WTC11 (cell line): Measurements from ENCODE around the gene CLDN20. TPM values are rescaled to one million over a fixed set of nuclear protein-coding genes. Genes with fewer than 3 reads are reported as not detected.

ENCODE experiments used
- ATAC-seq: fragments of 200-7000 bp; cut with Tn5 transposase; 2 replicates; pipeline ENCODE4 v1.10.0; 2021; ENCODE audit warnings: mild to moderate bottlenecking, moderate library complexity
- CTCF ChIA-PET: fragments of 300-600 bp; sonication (Branson Sonifier 250); formaldehyde crosslinking; loops from one replicate; lab custom pipeline; 2021; ENCODE audit warnings: antibody characterized with exemption; lab: Charles Lee
- POLR2A ChIA-PET: fragments of 350-600 bp; sonication (Branson Sonifier 250); formaldehyde crosslinking; loops from one replicate; lab custom pipeline; 2021; ENCODE audit warnings: antibody characterized with exemption; lab: Charles Lee
- DNase-seq: peaks from one replicate; pipeline ENCODE4 v3.0.0; 2021; ENCODE audit warnings: low spot score
- H3K27ac Mint-ChIP-seq: 2 replicates; pipeline ENCODE4 v1.8.0; 2021; ENCODE audit warnings: mixed read lengths
- H3K27me3 Mint-ChIP-seq: 2 replicates; pipeline ENCODE4 v1.8.0; 2021; ENCODE audit warnings: low read depth, mild to moderate bottlenecking, moderate library complexity, mixed read lengths
- H3K36me3 Mint-ChIP-seq: 2 replicates; pipeline ENCODE4 v1.8.0; 2021; ENCODE audit warnings: mixed read lengths
- H3K4me1 Mint-ChIP-seq: 2 replicates; pipeline ENCODE4 v1.8.0; 2022; ENCODE audit warnings: mixed read lengths
- H3K4me3 Mint-ChIP-seq: 2 replicates; pipeline ENCODE4 v1.8.0; 2021; ENCODE audit warnings: mild to moderate bottlenecking, moderate library complexity, mixed read lengths
- H3K9me3 Mint-ChIP-seq: 2 replicates; pipeline ENCODE4 v1.8.0; 2021; ENCODE audit warnings: mixed read lengths
- CBFB ChIP-seq: sonication (generic); formaldehyde crosslinking; IDR thresholded peaks from 2 replicates; pipeline ENCODE4 v1.8.1; 2022; ENCODE audit warnings: mild to moderate bottlenecking, low read depth, missing genetic modification reagents
- ELF4 ChIP-seq: sonication (generic); formaldehyde crosslinking; IDR thresholded peaks from 2 replicates; pipeline ENCODE4 v1.8.1; 2022; ENCODE audit warnings: low read depth, mild to moderate bottlenecking, moderate library complexity, missing genetic modification reagents
- JUN ChIP-seq: sonication (generic); formaldehyde crosslinking; IDR thresholded peaks from 2 replicates; pipeline ENCODE4 v1.8.0; 2023; ENCODE audit warnings: mild to moderate bottlenecking, missing genetic modification reagents
- MYBL2 ChIP-seq: sonication (generic); formaldehyde crosslinking; IDR thresholded peaks from 2 replicates; pipeline ENCODE4 v1.8.1; 2023; ENCODE audit warnings: mild to moderate bottlenecking, moderate library complexity, missing genetic modification reagents
- RELA ChIP-seq: sonication (generic); formaldehyde crosslinking; IDR thresholded peaks from 2 replicates; pipeline ENCODE4 v1.8.1; 2022; ENCODE audit warnings: missing genetic modification reagents, mild to moderate bottlenecking, borderline replicate concordance
- RORB ChIP-seq: fragments of 250-450 bp; sonication (Bioruptor Pico); IDR thresholded peaks from 2 replicates; pipeline ENCODE4 v1.9.0; 2021; ENCODE audit warnings: mild to moderate bottlenecking
- SMAD4 ChIP-seq: sonication (generic); formaldehyde crosslinking; IDR thresholded peaks from 2 replicates; pipeline ENCODE4 v1.8.0; 2022; ENCODE audit warnings: mild to moderate bottlenecking, missing genetic modification reagents
- SP1 ChIP-seq: sonication (generic); formaldehyde crosslinking; conservative IDR thresholded peaks from 2 replicates; pipeline ENCODE4 v1.8.1; 2022; ENCODE audit warnings: missing genetic modification reagents
- TCF7 ChIP-seq: sonication (generic); formaldehyde crosslinking; IDR thresholded peaks from 2 replicates; pipeline ENCODE4 v1.8.0; 2022; ENCODE audit warnings: mild to moderate bottlenecking, low read depth, missing genetic modification reagents, moderate library complexity
- ZNF423 ChIP-seq: fragments of 250-450 bp; sonication (Bioruptor Pico); IDR thresholded peaks from 2 replicates; pipeline ENCODE4 v2.1.2; 2022; ENCODE audit warnings: mild to moderate bottlenecking, moderate library complexity
- total RNA-seq: library from RNA; stranded (reverse); gene quantifications from 3 replicates; pipeline ENCODE4 v1.2.3, GENCODE V29; 2021
- TF ChIP-seq, protein P1 (sequence below): sonication (generic); formaldehyde crosslinking; IDR thresholded peaks from 2 replicates; pipeline ENCODE4 v1.8.1; 2023; ENCODE audit warnings: mild to moderate bottlenecking, missing genetic modification reagents, moderate library complexity
- TF ChIP-seq, protein P2 (sequence below): sonication (generic); formaldehyde crosslinking; IDR thresholded peaks from 2 replicates; pipeline ENCODE4 v1.8.1; 2023; ENCODE audit warnings: mild to moderate bottlenecking, missing genetic modification reagents, borderline replicate concordance
- TF ChIP-seq, protein P3 (sequence below): sonication (generic); formaldehyde crosslinking; IDR thresholded peaks from 2 replicates; pipeline ENCODE4 v1.8.0; 2022; ENCODE audit warnings: mild to moderate bottlenecking, missing genetic modification reagents
- TF ChIP-seq, protein P4 (sequence below): sonication (generic); formaldehyde crosslinking; IDR thresholded peaks from 2 replicates; pipeline ENCODE4 v1.8.1; 2022; ENCODE audit warnings: low read depth, missing genetic modification reagents, borderline replicate concordance
- TF ChIP-seq, protein P5 (sequence below): sonication (generic); formaldehyde crosslinking; IDR thresholded peaks from 2 replicates; pipeline ENCODE4 v1.8.1; 2022; ENCODE audit warnings: missing genetic modification reagents, borderline replicate concordance
- TF ChIP-seq, protein P6 (sequence below): fragments of 250-450 bp; sonication (Bioruptor Pico); conservative IDR thresholded peaks from 2 replicates; pipeline ENCODE4 v1.9.0; 2021; ENCODE audit warnings: mild to moderate bottlenecking
- TF ChIP-seq, protein P7 (sequence below): sonication (generic); formaldehyde crosslinking; IDR thresholded peaks from 2 replicates; pipeline ENCODE4 v1.8.0; 2022; ENCODE audit warnings: mild to moderate bottlenecking, missing genetic modification reagents
- TF ChIP-seq, protein P8 (sequence below): sonication (generic); formaldehyde crosslinking; IDR thresholded peaks from 2 replicates; pipeline ENCODE4 v1.8.1; 2023; ENCODE audit warnings: mild to moderate bottlenecking, missing genetic modification reagents
- TF ChIP-seq, protein P9 (sequence below): fragments of 250-450 bp; sonication (Bioruptor Pico); IDR thresholded peaks from 2 replicates; pipeline ENCODE4 v1.9.0; 2021; ENCODE audit warnings: moderate library complexity, mild to moderate bottlenecking, inconsistent platforms, borderline replicate concordance

The CLDN20 gene
- total RNA-seq, 1 experiment from 2014 or later: not detected

DNA sequence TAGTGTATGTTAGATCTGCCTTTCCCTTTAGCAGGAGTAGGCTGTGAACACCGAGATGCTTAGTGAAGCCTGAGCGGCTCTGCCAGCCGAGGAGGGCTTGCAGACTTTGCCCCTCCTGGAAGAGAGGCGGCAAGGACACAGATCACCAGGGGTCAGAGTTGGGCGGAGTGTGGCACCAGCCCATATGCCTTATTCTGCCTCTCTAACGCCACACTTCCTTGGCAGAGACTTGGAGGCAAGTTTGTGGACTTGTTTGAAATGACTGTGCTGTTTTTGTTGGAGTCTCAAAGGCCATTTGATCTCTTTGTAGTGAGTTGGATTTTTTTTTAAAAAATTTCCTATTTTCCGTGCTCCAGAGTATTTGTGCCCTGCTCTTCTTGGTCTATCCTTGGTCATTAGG, 44.5 kb upstream of the CLDN20 start (continued):
- TF ChIP-seq, protein P1, sequence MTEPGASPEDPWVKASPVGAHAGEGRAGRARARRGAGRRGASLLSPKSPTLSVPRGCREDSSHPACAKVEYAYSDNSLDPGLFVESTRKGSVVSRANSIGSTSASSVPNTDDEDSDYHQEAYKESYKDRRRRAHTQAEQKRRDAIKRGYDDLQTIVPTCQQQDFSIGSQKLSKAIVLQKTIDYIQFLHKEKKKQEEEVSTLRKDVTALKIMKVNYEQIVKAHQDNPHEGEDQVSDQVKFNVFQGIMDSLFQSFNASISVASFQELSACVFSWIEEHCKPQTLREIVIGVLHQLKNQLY (CRISPR knock-in tag): no peak
- TF ChIP-seq, all 79 proteins: peak for 0

DNA sequence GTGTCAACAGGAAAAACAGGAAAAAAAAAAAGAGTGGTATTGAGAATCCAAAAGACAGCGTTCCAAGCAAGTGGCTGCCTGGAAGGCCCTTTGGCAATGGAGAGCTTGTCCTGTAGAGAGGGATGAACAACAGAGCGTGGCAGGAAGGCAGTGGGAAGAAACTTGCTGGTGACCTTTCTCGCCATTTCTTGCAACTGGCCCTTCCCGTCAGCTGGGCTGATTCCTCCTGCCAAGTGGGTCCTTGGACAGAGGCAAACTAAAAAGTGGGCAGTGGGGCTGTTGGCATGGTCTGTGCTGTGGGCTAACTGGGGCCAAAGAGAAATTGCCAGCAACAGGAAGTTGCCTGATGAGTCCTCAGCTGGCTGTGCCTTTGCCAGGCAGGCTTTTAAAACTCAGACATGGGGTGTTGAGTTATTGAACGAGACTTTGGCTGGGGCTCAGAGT, 43.9 kb upstream of the CLDN20 start:
- H3K27ac Mint-ChIP-seq: no peak overlapping the region
- POLR2A ChIA-PET: no interaction called here
- no peaks in the 10 kb centered on the region for H3K9me3 Mint-ChIP-seq
- peaks cover 21% of the 10 kb centered on the region for H3K4me1 Mint-ChIP-seq
- no peaks in the 10 kb centered on the region for H3K36me3 Mint-ChIP-seq
- TF ChIP-seq RELA (CRISPR knock-in tag) (no peak), CBFB (CRISPR knock-in tag) (no peak), ELF4 (CRISPR knock-in tag) (no peak), MYBL2 (CRISPR knock-in tag) (no peak), ZNF423 (CRISPR knock-in tag) (no peak)
- TF ChIP-seq, protein P2, sequence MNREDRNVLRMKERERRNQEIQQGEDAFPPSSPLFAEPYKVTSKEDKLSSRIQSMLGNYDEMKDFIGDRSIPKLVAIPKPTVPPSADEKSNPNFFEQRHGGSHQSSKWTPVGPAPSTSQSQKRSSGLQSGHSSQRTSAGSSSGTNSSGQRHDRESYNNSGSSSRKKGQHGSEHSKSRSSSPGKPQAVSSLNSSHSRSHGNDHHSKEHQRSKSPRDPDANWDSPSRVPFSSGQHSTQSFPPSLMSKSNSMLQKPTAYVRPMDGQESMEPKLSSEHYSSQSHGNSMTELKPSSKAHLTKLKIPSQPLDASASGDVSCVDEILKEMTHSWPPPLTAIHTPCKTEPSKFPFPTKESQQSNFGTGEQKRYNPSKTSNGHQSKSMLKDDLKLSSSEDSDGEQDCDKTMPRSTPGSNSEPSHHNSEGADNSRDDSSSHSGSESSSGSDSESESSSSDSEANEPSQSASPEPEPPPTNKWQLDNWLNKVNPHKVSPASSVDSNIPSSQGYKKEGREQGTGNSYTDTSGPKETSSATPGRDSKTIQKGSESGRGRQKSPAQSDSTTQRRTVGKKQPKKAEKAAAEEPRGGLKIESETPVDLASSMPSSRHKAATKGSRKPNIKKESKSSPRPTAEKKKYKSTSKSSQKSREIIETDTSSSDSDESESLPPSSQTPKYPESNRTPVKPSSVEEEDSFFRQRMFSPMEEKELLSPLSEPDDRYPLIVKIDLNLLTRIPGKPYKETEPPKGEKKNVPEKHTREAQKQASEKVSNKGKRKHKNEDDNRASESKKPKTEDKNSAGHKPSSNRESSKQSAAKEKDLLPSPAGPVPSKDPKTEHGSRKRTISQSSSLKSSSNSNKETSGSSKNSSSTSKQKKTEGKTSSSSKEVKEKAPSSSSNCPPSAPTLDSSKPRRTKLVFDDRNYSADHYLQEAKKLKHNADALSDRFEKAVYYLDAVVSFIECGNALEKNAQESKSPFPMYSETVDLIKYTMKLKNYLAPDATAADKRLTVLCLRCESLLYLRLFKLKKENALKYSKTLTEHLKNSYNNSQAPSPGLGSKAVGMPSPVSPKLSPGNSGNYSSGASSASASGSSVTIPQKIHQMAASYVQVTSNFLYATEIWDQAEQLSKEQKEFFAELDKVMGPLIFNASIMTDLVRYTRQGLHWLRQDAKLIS: no peak
- no peak for ATAC-seq
- no peaks in the 10 kb centered on the region for H3K27me3 Mint-ChIP-seq
- CTCF ChIA-PET: no interaction called here
- H3K4me3 Mint-ChIP-seq: no peak overlapping the region
- no peak for DNase-seq

DNA sequence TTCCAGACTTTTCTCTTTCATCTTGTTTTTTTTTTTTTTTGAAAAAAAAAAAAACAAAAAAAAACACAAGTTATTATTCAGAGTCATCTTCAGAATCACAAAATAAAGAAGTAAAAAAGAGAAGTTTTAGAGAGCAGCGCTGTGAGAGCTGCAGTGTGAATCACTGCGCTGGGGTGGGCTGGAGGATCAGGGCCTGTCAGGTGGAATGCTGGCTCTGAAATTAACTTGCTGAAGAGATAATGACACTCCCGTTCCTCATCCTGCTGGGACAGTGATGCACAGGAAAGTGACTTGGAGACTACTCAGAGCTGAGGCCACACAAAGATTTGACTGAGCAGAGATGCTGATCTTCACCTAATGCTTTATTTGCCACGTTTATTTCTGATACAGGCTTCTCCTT, 42.7 kb upstream of the CLDN20 start:
- Mint-ChIP-seq H3K27me3 (no peaks in the 10 kb centered on the region), H3K36me3 (no peaks in the 10 kb centered on the region), H3K27ac (no peak overlapping the region; the same call in 1 of the 2 replicates), H3K4me3 (no peak overlapping the region), H3K4me1 (peaks cover 17% of the 10 kb centered on the region), H3K9me3 (no peaks in the 10 kb centered on the region)
- CTCF ChIA-PET: no interaction called here
- DNase-seq (no peak), ATAC-seq (no peak)
- POLR2A ChIA-PET: no interaction called here
- TF ChIP-seq, protein P3, sequence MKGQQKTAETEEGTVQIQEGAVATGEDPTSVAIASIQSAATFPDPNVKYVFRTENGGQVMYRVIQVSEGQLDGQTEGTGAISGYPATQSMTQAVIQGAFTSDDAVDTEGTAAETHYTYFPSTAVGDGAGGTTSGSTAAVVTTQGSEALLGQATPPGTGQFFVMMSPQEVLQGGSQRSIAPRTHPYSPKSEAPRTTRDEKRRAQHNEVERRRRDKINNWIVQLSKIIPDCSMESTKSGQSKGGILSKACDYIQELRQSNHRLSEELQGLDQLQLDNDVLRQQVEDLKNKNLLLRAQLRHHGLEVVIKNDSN (CRISPR knock-in tag): no peak
- no peak for TF ChIP-seq SP1 (CRISPR knock-in tag)
- TF ChIP-seq JUN (CRISPR knock-in tag): no peak
- TF ChIP-seq, protein P4, sequence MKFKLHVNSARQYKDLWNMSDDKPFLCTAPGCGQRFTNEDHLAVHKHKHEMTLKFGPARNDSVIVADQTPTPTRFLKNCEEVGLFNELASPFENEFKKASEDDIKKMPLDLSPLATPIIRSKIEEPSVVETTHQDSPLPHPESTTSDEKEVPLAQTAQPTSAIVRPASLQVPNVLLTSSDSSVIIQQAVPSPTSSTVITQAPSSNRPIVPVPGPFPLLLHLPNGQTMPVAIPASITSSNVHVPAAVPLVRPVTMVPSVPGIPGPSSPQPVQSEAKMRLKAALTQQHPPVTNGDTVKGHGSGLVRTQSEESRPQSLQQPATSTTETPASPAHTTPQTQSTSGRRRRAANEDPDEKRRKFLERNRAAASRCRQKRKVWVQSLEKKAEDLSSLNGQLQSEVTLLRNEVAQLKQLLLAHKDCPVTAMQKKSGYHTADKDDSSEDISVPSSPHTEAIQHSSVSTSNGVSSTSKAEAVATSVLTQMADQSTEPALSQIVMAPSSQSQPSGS: no peak
- TF ChIP-seq, protein P5, sequence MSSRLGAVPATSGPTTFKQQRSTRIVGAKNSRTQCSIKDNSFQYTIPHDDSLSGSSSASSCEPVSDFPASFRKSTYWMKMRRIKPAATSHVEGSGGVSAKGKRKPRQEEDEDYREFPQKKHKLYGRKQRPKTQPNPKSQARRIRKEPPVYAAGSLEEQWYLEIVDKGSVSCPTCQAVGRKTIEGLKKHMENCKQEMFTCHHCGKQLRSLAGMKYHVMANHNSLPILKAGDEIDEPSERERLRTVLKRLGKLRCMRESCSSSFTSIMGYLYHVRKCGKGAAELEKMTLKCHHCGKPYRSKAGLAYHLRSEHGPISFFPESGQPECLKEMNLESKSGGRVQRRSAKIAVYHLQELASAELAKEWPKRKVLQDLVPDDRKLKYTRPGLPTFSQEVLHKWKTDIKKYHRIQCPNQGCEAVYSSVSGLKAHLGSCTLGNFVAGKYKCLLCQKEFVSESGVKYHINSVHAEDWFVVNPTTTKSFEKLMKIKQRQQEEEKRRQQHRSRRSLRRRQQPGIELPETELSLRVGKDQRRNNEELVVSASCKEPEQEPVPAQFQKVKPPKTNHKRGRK (CRISPR knock-in tag): no peak
- TF ChIP-seq, protein P6, sequence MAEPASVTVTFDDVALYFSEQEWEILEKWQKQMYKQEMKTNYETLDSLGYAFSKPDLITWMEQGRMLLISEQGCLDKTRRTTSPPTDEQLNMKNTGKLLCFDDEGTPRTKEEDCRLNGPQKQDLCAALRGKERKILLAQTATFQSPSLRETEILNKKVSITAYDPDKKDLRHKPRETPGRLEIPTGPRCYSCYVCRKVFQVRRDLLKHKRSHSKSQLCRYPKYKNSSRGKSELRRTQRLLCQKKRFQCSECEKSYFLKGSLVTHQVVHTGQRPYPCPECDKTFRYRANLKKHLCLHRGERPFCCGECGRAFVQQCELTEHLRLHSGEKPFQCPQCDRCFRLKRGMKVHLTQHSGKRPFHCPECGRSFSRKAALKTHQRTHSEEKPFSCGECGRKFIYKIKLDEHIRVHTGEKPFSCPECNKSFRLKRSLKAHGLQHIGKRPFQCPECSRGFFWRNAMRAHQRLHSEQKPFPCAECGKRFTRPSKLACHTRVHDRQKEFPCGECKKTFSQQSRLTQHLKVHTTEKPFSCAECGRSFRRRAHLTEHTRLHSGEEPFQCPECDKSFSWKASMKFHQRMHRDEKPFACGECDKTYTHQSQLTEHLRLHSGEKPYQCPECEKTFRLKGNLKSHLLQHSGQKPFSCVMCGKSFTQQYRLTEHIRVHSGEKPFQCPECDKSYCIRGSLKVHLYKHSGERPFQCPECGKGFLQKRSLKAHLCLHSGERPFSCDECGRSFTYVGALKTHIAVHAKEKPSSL (CRISPR knock-in tag): no peak
- TF ChIP-seq, protein P7, sequence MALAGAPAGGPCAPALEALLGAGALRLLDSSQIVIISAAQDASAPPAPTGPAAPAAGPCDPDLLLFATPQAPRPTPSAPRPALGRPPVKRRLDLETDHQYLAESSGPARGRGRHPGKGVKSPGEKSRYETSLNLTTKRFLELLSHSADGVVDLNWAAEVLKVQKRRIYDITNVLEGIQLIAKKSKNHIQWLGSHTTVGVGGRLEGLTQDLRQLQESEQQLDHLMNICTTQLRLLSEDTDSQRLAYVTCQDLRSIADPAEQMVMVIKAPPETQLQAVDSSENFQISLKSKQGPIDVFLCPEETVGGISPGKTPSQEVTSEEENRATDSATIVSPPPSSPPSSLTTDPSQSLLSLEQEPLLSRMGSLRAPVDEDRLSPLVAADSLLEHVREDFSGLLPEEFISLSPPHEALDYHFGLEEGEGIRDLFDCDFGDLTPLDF (CRISPR knock-in tag): no peak
- TF ChIP-seq, protein P8, sequence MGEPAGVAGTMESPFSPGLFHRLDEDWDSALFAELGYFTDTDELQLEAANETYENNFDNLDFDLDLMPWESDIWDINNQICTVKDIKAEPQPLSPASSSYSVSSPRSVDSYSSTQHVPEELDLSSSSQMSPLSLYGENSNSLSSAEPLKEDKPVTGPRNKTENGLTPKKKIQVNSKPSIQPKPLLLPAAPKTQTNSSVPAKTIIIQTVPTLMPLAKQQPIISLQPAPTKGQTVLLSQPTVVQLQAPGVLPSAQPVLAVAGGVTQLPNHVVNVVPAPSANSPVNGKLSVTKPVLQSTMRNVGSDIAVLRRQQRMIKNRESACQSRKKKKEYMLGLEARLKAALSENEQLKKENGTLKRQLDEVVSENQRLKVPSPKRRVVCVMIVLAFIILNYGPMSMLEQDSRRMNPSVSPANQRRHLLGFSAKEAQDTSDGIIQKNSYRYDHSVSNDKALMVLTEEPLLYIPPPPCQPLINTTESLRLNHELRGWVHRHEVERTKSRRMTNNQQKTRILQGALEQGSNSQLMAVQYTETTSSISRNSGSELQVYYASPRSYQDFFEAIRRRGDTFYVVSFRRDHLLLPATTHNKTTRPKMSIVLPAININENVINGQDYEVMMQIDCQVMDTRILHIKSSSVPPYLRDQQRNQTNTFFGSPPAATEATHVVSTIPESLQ (CRISPR knock-in tag): no peak
- TF ChIP-seq SMAD4 (CRISPR knock-in tag): no peak
- TF ChIP-seq, protein P9, sequence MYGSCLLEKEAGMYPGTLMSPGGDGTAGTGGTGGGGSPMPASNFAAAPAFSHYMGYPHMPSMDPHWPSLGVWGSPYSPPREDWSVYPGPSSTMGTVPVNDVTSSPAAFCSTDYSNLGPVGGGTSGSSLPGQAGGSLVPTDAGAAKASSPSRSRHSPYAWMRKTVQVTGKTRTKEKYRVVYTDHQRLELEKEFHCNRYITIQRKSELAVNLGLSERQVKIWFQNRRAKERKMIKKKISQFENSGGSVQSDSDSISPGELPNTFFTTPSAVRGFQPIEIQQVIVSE (CRISPR knock-in tag): no peak
- no peak for TF ChIP-seq TCF7
- no peak for TF ChIP-seq RORB
